Measurements from ENCODE around the gene TK2.

Gene TK2

GRCh38 chr16:66591018-66591417, 41.1 kb upstream of the TK2 start:
- no peak overlapping the region for H3K4me3 ChIP-seq (ENCODE audit: low read depth, low read length)
- DNase-seq (ENCODE audit: low read depth) = no peak
- no peak for TF ChIP-seq CTCF (IDR thresholded peaks at IDR 0.05; ENCODE audit: insufficient read depth, low read depth, low read length, missing control alignments)

- no peak for TF ChIP-seq CTCF (IDR thresholded peaks at IDR 0.05; ENCODE audit: insufficient read depth, low read depth, low read length, missing control alignments)
Measured at GRCh38 chr16:66590322-66590721, 40.4 kb upstream of the TK2 start.

GRCh38 chr16:66588981-66589713, 39.2 kb upstream of the TK2 start:
- peak; percentile 73 for DNase-seq (ENCODE audit: low read depth)
- H3K4me3 ChIP-seq (ENCODE audit: low read depth, low read length) = no peak overlapping the region
- TF ChIP-seq CTCF (IDR thresholded peaks at IDR 0.05; ENCODE audit: insufficient read depth, low read depth, low read length, missing control alignments) = peak; percentile 77

More at GRCh38 chr16:66590322-66590721, 40.4 kb upstream of the TK2 start:
- H3K4me3 ChIP-seq (ENCODE audit: low read depth, low read length) = no peak overlapping the region
- peak; percentile 52 for DNase-seq (ENCODE audit: low read depth)

GRCh38 chr16:66587881-66588600, 38.1 kb upstream of the TK2 start:
- no peak for DNase-seq (ENCODE audit: low read depth)
- no peak overlapping the region for H3K4me3 ChIP-seq (ENCODE audit: low read depth, low read length)
- no peak for TF ChIP-seq CTCF (IDR thresholded peaks at IDR 0.05; ENCODE audit: insufficient read depth, low read depth, low read length, missing control alignments)

- no peak for DNase-seq (ENCODE audit: low read depth)
- no peak for TF ChIP-seq CTCF (IDR thresholded peaks at IDR 0.05; ENCODE audit: insufficient read depth, low read depth, low read length, missing control alignments)
- H3K4me3 ChIP-seq (ENCODE audit: low read depth, low read length) = no peak overlapping the region
Measured at GRCh38 chr16:66585481-66586239, 35.7 kb upstream of the TK2 start.

- TF ChIP-seq CTCF (IDR thresholded peaks at IDR 0.05; ENCODE audit: insufficient read depth, low read depth, low read length, missing control alignments) = no peak
- DNase-seq (ENCODE audit: low read depth) = no peak
- no peak overlapping the region for H3K4me3 ChIP-seq (ENCODE audit: low read depth, low read length)
Measured at GRCh38 chr16:66581246-66581952, 31.5 kb upstream of the TK2 start.

Measured in GM12865 (cell line).